ENCODE results near the gene SEMA4B. TPM values are rescaled to one million over a fixed set of nuclear protein-coding genes. Genes with fewer than 3 reads are reported as not detected.

Gene SEMA4B
- total and polyA plus RNA-seq, 10 donors, result 16.4 to 90.0 (median 74.0) TPM

GRCh38 chr15:90154246-90154645, 46.9 kb upstream of the SEMA4B start:
- Histone ChIP-seq H3K4me3 (no peak overlapping the region), H3K36me3 (no peaks in the 10 kb centered on the region), H3K4me1 (peaks cover 6 to 22% (median 15%) of the 10 kb centered on the region in 6 donors), H3K9me3 (no peaks in the 10 kb centered on the region), H3K27me3 (replicated peaks in 1 of 7) (no peaks in the 10 kb centered on the region), H3K27ac (no peak overlapping the region)
- no peak for TF ChIP-seq POLR2A (IDR thresholded peaks at IDR 0.05)
- no peak for TF ChIP-seq POLR2AphosphoS5 (IDR thresholded peaks at IDR 0.05)
- TF ChIP-seq CTCF (IDR thresholded peaks at IDR 0.05 in 8 of 11, conservative IDR thresholded peaks at IDR 0.05 in 3 of 11), result no peak
- DNase-seq, result no peak
- WGBS, 5 donors, result 88 to 96% (median 93%) methylated on average over 5 of the region's 5 CpGs
- intact Hi-C loops (cut with DNase I; ENCODE audit: low total_unique reads), result no loop called here

GRCh38 chr15:90154861-90155626, 46.1 kb upstream of the SEMA4B start:
- no peak overlapping the region for H3K4me3 ChIP-seq
- no peaks in the 10 kb centered on the region for H3K9me3 ChIP-seq
- H3K27ac ChIP-seq, result no peak overlapping the region
- WGBS, 5 donors, result 55 to 81% (median 70%) methylated on average over 16 of the region's 16 CpGs
- TF ChIP-seq POLR2A (IDR thresholded peaks at IDR 0.05), result no peak
- no peak for TF ChIP-seq POLR2AphosphoS5 (IDR thresholded peaks at IDR 0.05)
- TF ChIP-seq CTCF (IDR thresholded peaks at IDR 0.05 in 8 of 11, conservative IDR thresholded peaks at IDR 0.05 in 3 of 11), result no peak
- H3K36me3 ChIP-seq, result no peaks in the 10 kb centered on the region
- H3K4me1 ChIP-seq, result peaks cover 6 to 29% (median 17%) of the 10 kb centered on the region in 6 donors
- intact Hi-C loops (cut with DNase I; ENCODE audit: low total_unique reads), result no loop called here
- H3K27me3 ChIP-seq (replicated peaks in 1 of 7), result no peaks in the 10 kb centered on the region
- no peak for DNase-seq

GRCh38 chr15:90159213-90159612, 41.9 kb upstream of the SEMA4B start:
- 90 to 100% (median 94%) methylated on average over 2 of the region's 2 CpGs for WGBS, 5 donors

More at GRCh38 chr15:90159213-90159612, 41.9 kb upstream of the SEMA4B start:
- TF ChIP-seq POLR2A (IDR thresholded peaks at IDR 0.05), result no peak
- no peak for TF ChIP-seq CTCF (IDR thresholded peaks at IDR 0.05 in 8 of 11, conservative IDR thresholded peaks at IDR 0.05 in 3 of 11)
- TF ChIP-seq POLR2AphosphoS5 (IDR thresholded peaks at IDR 0.05), result no peak
- no peaks in the 10 kb centered on the region for H3K9me3 ChIP-seq
- H3K27me3 ChIP-seq (replicated peaks in 1 of 7), result no peaks in the 10 kb centered on the region
- H3K27ac ChIP-seq, result peak overlapping the region in 2 of 8 donors; percentile 67 to 75
- intact Hi-C loops (cut with DNase I; ENCODE audit: low total_unique reads), result no loop called here
- DNase-seq, result no peak
- no peaks in the 10 kb centered on the region for H3K36me3 ChIP-seq
- H3K4me1 ChIP-seq, result peaks cover 11 to 56% (median 33%) of the 10 kb centered on the region in 6 donors
- no peak overlapping the region for H3K4me3 ChIP-seq
